ENCODE measurements around the gene ATP5F1D. TPM values are rescaled to one million over a fixed set of nuclear protein-coding genes. Genes with fewer than 3 reads are reported as not detected.

Gene ATP5F1D
- total and polyA plus RNA-seq, 2 of the 13 experiments (the other 11 are each of a cell fraction or from before 2014, with no cell fraction given), result 39.4 to 78.7 TPM

DNA sequence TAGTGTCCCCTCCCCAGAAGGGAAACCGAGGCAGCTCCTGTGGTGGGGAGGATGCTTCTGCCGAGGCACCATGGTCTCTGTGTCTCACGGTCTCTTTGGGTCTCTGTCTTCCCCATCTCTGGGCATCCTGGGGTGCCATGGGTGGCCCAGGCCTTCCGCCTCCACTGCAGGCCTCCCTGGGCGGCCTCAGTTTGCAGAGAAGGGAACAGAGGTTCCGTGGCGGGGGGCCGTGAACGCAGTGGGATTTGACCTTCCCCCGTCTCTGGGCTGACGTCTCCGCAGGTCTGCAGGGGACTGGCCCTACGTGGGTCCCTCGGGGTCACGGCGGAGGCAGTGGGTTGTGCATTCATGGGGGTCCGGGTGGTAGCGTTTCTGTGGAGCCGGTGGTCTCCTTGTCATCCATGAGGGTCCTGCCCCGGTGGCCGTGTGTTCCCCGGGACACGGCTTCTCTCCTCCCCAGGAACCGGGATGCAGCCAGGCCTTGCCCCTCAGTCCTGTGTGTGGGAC, 48.7 kb downstream of the ATP5F1D start (continued):
- TF ChIP-seq MTERF4 (CRISPR knock-in tag; IDR thresholded peaks at IDR 0.05) (no peak; the same call in 1 of the 2 replicates), ZNF136 (CRISPR knock-in tag; IDR thresholded peaks at IDR 0.05; ENCODE audit: low read depth) (0 out of 2 replicates have a peak, but pooled peaks have one; percentile 10), AGO2 (optimal IDR thresholded peaks at IDR 0.05; ENCODE audit: low read depth, low read length) (peak; percentile 49)
- TF ChIP-seq, protein P1, sequence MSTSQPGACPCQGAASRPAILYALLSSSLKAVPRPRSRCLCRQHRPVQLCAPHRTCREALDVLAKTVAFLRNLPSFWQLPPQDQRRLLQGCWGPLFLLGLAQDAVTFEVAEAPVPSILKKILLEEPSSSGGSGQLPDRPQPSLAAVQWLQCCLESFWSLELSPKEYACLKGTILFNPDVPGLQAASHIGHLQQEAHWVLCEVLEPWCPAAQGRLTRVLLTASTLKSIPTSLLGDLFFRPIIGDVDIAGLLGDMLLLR (CRISPR knock-in tag; IDR thresholded peaks at IDR 0.05), result peak; percentile 9; the same call in 1 of the 2 replicates
- TF ChIP-seq, protein P2, sequence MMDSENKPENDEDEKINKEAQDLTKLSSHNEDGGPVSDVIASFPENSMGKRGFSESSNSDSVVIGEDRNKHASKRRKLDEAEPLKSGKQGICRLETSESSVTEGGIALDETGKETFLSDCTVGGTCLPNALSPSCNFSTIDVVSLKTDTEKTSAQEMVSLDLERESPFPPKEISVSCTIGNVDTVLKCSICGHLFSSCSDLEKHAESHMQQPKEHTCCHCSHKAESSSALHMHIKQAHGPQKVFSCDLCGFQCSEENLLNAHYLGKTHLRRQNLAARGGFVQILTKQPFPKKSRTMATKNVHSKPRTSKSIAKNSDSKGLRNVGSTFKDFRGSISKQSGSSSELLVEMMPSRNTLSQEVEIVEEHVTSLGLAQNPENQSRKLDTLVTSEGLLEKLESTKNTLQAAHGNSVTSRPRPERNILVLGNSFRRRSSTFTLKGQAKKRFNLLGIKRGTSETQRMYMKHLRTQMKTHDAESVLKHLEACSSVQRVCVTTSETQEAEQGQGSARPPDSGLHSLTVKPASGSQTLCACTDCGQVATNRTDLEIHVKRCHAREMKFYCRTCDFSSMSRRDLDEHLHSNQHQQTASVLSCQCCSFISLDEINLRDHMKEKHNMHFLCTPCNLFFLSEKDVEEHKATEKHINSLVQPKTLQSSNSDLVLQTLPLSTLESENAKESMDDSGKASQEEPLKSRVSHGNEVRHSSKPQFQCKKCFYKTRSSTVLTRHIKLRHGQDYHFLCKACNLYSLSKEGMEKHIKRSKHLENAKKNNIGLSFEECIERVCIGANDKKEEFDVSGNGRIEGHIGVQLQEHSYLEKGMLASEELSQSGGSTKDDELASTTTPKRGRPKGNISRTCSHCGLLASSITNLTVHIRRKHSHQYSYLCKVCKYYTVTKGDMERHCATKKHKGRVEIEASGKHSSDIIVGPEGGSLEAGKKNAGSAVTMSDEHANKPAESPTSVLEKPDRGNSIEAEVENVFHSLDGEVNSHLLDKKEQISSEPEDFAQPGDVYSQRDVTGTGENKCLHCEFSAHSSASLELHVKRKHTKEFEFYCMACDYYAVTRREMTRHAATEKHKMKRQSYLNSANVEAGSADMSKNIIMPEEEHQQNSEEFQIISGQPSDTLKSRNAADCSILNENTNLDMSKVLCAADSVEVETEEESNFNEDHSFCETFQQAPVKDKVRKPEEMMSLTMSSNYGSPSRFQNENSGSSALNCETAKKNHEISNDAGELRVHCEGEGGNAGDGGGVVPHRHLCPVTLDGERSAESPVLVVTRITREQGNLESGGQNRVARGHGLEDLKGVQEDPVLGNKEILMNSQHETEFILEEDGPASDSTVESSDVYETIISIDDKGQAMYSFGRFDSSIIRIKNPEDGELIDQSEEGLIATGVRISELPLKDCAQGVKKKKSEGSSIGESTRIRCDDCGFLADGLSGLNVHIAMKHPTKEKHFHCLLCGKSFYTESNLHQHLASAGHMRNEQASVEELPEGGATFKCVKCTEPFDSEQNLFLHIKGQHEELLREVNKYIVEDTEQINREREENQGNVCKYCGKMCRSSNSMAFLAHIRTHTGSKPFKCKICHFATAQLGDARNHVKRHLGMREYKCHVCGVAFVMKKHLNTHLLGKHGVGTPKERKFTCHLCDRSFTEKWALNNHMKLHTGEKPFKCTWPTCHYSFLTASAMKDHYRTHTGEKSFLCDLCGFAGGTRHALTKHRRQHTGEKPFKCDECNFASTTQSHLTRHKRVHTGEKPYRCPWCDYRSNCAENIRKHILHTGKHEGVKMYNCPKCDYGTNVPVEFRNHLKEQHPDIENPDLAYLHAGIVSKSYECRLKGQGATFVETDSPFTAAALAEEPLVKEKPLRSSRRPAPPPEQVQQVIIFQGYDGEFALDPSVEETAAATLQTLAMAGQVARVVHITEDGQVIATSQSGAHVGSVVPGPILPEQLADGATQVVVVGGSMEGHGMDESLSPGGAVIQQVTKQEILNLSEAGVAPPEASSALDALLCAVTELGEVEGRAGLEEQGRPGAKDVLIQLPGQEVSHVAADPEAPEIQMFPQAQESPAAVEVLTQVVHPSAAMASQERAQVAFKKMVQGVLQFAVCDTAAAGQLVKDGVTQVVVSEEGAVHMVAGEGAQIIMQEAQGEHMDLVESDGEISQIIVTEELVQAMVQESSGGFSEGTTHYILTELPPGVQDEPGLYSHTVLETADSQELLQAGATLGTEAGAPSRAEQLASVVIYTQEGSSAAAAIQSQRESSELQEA (CRISPR knock-in tag; IDR thresholded peaks at IDR 0.05; ENCODE audit: not compliant biosample characterization), result peak; percentile 38
- TF ChIP-seq, protein P3, sequence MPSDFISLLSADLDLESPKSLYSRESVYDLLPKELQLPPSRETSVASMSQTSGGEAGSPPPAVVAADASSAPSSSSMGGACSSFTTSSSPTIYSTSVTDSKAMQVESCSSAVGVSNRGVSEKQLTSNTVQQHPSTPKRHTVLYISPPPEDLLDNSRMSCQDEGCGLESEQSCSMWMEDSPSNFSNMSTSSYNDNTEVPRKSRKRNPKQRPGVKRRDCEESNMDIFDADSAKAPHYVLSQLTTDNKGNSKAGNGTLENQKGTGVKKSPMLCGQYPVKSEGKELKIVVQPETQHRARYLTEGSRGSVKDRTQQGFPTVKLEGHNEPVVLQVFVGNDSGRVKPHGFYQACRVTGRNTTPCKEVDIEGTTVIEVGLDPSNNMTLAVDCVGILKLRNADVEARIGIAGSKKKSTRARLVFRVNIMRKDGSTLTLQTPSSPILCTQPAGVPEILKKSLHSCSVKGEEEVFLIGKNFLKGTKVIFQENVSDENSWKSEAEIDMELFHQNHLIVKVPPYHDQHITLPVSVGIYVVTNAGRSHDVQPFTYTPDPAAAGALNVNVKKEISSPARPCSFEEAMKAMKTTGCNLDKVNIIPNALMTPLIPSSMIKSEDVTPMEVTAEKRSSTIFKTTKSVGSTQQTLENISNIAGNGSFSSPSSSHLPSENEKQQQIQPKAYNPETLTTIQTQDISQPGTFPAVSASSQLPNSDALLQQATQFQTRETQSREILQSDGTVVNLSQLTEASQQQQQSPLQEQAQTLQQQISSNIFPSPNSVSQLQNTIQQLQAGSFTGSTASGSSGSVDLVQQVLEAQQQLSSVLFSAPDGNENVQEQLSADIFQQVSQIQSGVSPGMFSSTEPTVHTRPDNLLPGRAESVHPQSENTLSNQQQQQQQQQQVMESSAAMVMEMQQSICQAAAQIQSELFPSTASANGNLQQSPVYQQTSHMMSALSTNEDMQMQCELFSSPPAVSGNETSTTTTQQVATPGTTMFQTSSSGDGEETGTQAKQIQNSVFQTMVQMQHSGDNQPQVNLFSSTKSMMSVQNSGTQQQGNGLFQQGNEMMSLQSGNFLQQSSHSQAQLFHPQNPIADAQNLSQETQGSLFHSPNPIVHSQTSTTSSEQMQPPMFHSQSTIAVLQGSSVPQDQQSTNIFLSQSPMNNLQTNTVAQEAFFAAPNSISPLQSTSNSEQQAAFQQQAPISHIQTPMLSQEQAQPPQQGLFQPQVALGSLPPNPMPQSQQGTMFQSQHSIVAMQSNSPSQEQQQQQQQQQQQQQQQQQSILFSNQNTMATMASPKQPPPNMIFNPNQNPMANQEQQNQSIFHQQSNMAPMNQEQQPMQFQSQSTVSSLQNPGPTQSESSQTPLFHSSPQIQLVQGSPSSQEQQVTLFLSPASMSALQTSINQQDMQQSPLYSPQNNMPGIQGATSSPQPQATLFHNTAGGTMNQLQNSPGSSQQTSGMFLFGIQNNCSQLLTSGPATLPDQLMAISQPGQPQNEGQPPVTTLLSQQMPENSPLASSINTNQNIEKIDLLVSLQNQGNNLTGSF (CRISPR knock-in tag; IDR thresholded peaks at IDR 0.05), result no peak

Data from HepG2 (cell line).